DND-41 (cell line): ENCODE results near the gene RITA1.

Source experiments
- CTCF ChIP-seq: IDR thresholded peaks from 2 replicates; pipeline ENCODE4 v1.5.1; 2012; ENCODE audit warnings: borderline replicate concordance, low read length, moderate library complexity, mild to moderate bottlenecking; ENCODE audit not compliant: poor library complexity, severe bottlenecking; ENCODE audit errors: extremely low read depth
- EZH2 ChIP-seq: IDR thresholded peaks from 3 replicates; pipeline ENCODE4 v1.6.1; 2012; ENCODE audit warnings: borderline replicate concordance, low read depth, mild to moderate bottlenecking, moderate library complexity, low read length, inconsistent platforms; ENCODE audit not compliant: severe bottlenecking

- TF ChIP-seq CTCF: no peak
- TF ChIP-seq EZH2: no peak
Measured at GRCh38 chr12:113228394-113229028, 43.0 kb downstream of the RITA1 start.
